Epidermal melanocyte (primary cell): Measurements from ENCODE around the gene MTMR3.
"Not testable (repeated sequence)": the region's sequence is repeated elsewhere in the genome, so short reads cannot be mapped to it uniquely, and the experiment has no call there.

Experiments used
- DNase-seq: peaks from one replicate; pipeline ENCODE4 v3.0.0; 2011; ENCODE audit warnings: low spot score; ENCODE audit not compliant: insufficient read length

MTMR3 gene

DNA sequence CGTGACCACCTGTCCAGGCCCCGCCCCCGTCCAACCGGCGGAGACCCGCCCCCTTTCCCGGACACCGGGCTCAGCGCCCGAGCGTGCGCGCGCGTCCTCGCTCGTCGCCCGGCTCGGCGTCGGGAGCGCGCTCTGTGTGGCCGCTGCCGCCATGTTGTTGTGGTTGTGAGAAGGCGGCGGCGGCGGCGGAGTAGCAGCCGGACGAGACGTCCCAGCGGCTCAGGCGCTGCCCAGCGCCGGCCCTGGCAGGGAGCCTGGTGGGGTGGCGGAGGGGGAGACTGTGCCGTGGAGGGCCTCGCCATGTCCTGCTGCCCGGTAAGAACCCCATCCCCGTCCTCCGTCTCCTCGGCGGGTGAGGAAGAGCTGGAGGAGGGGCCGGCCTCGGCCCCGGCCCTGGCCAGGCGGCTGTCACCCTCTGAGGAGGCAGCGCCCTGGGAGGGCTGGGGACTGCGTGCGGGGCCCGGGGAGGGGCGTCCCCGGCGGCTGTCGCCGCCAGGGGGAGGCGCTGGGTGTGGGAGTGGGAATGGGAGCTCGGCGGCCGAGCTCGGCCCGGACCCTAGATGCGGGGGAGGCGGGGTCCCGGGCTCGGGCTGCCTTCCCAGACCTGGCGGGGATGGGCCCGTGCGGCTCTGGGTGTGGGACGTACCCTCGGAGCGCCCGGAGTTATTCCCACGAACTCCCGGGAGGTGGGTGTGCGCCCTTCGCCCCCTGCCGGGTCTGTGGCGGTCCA lies at the start of gene MTMR3:
Gene MTMR3 (plus strand): TSS at position 130 of the 730 bp plus-strand sequence. CDS start 87,886 bp downstream, outside the sequence.
- no peak for DNase-seq

DNA sequence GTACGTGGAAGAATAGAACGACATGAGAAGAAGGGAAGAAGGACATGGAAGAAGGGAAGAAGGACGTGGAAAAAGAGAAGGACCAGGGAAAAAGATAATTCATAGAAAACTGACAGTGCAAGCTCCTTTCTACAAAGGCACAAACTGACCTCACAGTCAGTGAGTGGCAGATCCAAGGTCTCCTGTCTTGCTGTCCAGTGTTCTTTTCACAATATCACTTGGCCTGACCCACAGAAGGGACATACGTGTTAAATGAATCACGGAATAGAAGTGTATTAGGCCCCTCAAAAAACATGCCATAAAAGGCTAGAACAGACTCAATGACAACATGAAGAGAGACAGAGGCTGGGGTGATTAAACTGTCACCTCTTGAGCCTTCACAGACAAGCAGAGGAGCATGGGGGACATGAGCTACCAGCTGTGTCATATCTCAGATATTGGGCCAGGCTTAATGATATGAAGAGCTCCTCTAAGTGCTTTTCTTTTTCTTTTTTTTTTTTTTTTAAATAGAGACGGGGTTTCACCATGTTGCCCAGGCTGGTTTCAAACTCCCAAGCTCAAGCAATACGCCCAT lies 49.5 kb upstream of the MTMR3 start:
- no peak for DNase-seq

DNA sequence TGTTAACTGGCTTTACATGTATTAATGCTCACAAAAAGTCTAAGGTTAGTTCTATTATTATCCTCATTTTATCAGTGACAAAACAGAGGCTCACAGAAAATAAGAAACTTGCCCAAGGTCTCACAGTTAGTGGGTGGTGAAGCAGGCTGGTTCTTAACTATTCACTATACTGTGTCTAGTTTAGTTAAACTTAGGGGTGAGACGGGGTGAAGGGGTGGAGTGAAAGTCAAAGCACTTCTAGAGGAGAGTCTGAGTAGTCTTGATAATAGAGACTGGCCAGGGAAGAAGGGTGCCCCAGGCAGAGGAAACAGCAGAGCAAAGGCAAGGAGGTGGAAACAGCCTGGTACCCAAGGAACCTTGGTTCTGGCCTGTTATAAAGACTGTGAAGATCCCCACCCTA lies 48.9 kb upstream of the MTMR3 start:
- DNase-seq: no peak

DNA sequence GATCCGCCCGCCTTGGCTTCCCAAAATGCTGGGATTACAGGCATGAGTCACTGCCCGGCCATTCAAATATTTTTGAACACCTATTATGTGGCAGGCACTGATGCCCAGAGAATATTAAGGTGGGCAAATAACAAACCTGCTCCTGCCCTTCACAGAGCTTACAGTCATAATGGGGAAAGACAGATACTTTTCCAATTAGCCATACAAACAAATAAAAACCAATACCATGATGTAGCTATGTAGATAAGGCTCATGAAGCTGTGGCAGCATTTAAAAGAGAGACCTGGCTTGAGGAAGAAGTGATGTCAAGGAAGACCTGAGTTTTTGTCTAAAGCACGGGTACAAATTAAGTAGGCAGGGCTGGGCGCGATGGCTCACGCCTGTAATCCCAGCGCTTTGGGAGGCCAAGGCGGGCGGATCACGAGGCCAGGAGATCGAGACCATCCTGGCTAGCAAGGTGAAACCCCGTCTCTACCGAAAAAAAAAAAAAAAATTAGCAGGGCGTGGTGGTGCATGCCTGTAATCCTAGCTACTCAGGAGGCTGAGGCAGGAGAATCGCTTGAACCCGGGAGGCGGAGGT lies 46.1 kb upstream of the MTMR3 start:
- not testable (repeated sequence) for DNase-seq

DNA sequence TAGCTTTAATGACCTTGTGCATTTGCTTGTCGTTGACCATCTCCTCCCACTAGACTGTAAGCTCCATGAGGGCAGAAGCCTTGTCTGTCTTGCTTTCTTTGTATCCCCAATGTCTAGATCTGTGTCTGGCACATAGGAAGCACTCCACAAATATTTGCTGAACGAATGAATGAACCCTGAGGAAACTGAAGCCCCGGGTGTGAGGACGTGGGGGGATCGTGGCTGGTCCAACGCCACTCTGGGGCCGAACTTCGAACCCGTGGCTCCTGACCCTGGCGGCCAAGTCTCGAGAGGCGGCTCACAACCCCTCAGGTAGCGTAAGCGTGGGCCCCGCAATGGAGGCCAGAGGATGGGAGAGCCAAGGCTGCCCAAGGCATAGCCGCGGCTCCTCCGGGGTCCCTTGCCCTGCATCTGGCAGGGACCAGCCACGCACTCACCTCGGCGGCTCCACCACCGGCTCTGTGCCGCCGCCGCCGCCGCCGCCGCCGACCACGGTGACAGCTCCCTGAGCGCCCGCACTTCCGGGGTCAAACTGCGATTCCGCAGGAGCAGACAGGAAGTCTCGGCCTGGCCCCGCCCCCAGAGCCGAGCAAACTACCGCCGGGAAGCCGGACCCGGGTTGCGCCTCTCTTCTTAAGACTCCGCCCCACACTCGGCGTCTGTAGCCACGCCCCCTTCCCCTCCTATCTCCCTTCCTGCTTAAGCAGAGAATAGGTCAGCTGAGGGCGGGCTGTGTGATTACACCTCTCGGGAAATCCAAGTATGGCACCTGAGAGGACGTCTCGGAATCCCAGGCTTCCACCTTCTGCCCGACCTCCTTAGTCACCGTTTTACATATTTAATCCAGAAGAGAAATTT lies 45.0 kb upstream of the MTMR3 start, which contains the start of gene ASCC2:
Gene ASCC2 (minus strand): TSS at position 534 of the 858 bp plus-strand sequence. CDS start 5,949 bp downstream, outside the sequence.
- DNase-seq: peak; percentile 91

DNA sequence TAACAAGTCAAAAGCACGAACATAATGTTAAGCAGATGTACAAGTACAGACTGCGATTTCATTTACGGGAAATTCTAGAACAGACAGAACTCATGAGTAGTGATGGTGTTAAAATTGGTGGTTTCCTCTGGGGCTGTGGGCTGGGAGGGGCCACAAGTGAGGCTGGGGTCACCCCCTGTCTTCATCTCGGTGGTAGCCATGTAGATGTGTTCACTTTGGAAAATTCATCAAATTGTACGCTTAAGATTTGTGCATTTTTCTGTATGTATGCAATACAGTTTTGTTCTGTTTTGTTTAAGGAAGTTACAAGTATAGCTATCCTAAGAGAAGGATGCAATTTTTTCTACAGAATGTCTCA lies 44.4 kb upstream of the MTMR3 start:
- no peak for DNase-seq

DNA sequence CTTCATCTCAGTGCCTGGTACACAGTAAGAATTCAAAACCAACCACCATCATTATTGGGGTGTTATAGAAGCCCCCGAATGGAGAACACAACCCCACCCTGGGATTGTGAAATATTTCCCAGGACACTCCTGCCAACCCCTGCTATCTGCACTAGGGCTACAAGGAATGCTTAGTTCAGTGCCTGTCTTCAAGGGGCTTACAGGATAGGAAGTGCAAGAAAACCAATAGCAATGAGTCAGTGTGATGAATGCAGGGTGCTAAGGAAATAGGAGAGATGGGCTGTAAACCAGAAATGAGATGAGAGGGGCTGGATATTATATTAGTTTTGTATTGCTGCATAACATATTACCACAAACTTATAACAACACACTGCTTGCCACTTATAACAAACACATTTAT lies 43.9 kb upstream of the MTMR3 start:
- no peak for DNase-seq

DNA sequence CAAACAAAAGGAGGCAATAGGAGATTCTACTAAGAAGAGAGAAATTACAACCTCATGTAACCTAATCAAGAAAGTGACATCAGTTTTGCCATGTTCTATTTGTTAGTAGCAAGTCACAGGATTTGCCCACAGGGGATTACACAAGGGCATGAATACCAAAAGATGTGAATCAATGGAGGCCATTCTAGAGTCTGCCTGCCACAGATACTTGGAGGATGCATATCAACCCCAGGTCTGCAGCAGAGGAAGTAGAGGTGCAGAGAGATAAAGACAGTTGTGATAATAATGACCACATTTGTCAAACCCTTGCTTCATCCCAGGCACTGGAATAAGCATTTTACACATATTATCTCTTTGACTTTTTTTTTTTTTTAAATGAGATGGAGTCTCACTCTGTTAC lies 42.5 kb upstream of the MTMR3 start:
- DNase-seq: no peak

DNA sequence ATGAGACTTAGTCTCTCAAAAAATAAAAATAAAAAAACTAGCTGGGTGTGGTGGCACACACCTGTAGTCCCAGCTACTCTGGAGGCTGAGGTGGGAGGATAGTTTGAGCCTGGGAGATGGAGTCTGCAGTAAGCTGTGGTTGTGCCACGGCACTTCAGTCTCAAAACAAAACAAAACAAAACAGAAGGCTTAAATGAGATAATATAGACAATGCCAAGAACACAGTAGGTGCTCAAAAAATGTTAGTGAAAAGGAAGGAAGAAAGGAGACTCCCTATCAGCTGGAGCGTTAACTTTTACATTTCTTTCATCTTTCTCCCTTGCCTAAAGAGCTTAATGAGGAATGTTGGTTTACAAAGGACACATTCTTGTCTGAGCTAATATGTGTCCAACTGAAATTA lies 40.8 kb upstream of the MTMR3 start:
- no peak for DNase-seq

DNA sequence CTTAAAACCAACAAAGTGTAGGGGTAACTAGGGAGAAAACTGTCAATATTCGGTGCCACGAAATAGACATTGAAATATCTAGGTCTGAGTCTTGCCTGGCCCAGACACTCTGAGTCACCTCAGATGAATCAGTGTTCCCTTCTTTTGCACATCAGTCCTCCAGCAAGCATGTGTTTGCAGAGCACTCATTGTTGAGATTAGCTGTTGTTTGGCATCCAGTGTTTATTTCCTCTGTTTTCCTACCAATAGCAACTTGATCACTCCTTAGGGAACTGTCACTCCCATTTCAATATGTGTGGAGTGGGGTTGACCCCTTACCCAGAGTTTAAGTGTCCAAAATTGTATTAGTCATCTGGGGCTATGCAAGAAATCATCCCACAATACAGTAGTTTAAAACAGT lies 40.2 kb upstream of the MTMR3 start:
- no peak for DNase-seq

DNA sequence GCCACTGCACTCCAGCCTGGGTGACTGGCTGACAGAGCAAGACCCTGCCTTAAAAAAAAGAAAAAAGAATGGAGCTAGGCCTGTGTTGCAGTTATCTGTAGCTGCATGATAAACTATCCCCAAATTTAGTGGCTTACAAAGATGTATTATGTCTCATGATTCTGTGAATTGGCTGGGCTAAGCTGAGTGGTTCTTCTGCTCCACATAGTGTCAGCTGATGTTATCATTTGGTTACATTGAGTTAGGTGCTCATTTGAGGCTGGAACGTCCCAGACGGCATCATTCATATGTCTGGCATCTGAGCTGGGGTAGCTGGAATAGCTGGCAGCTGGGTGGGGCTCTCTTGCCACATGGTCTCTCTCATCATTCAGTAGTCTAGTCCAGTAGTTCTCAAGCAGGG lies 36.7 kb upstream of the MTMR3 start:
- DNase-seq: no peak

DNA sequence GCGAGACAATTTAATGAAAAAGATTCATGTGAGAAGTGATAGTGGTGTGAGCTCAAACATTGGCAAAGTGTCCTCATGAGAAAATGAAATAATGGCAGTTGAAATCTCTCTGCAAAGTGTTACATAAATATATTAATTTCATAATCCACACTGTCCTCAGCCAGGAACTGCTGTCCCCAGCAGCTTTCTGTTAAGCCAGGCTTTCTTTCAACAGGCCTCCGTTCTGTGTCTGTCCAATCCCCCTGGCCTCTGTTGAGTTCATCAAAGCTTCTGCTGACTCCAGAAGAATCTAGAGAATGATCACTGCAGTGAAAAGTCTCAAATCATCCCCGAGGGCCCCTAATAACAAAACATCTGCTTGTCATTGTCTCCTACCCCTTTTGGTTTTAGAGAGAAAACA lies 34.9 kb upstream of the MTMR3 start:
- DNase-seq: no peak

DNA sequence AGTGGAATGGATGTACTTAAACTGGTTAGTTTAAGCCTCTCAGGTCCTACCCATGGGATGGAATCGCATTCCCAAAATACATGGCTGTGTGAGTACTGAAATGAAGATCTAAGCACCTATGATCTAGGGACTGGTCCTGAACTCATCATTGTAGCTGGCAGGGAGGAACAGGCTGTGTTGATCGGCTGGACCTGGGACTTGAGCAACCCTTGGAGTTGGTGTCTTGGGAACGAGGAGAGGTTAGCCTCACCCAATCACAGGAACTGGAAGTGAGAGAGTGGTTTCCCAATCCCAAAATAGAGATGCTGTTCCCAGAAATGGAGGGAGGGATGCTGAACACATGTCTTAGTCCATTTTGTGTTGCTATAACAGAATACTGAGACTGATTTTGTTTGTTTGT lies 28.5 kb upstream of the MTMR3 start:
- DNase-seq: no peak

DNA sequence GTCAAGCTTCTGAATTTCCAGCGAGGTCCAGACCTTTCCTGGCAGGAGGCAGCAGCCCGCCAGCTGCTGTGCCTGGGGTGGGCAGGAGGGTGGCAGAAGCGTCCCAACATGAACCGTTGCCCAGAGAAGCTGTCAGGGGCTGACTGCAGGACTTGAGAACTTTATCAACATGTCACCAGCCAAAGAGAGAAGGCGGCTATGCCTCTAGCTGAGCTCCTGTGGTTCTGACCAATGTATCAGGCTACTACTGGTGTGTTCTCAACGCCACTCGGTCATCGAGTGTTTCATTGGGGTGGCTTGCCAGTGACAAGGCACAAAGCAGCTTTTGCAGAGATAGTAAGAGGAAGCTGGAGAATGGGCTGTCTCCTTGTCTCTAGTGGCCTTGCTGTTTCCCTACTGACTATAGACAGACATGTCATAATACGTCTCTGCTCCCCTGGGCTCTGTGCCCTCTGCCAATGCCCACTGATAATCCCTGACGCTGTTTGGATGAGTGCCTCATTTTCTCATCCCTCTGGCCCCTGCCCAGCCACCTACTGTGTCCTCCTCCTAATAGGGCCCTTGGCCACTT lies 27.3 kb upstream of the MTMR3 start:
- DNase-seq: no peak

DNA sequence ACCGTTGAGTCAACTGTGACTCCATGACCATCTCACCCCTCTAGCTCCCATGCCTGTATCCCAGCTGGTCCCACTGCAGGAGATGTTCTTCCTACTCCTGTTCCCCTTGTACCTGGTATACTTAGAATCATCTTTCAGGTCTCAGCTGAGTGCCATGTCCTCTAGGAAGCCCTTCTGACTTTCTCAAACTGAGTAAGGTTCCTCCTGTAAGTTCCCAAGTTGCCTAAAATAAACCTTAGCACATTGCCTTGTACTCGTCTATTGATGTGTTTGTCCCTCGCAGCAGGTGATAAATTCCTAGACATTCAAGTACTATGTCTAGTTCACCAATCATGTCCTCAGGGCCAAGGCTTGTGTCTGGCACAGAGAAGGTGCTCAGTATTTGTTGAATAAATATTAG lies 26.5 kb upstream of the MTMR3 start:
- no peak for DNase-seq

DNA sequence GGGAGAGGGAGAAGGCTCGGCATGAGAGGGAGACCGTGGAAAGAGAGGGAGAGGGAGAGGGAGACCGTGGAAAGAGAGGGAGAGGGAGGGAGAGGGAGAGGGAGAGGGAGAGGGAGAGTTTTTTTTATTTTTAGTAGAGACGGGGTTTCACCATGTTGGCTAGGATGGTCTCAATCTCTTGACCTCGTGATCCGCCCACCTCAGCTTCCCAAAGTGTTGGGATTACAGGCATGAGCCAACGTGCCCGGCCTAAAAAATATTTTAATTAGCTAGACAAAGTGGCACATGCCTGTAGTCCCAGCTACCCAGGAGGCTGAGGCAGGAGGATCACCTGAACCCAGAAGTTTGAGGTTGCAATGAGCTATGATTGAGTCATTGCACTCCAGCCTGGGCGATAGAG lies 23.9 kb upstream of the MTMR3 start:
- not testable (repeated sequence) for DNase-seq

DNA sequence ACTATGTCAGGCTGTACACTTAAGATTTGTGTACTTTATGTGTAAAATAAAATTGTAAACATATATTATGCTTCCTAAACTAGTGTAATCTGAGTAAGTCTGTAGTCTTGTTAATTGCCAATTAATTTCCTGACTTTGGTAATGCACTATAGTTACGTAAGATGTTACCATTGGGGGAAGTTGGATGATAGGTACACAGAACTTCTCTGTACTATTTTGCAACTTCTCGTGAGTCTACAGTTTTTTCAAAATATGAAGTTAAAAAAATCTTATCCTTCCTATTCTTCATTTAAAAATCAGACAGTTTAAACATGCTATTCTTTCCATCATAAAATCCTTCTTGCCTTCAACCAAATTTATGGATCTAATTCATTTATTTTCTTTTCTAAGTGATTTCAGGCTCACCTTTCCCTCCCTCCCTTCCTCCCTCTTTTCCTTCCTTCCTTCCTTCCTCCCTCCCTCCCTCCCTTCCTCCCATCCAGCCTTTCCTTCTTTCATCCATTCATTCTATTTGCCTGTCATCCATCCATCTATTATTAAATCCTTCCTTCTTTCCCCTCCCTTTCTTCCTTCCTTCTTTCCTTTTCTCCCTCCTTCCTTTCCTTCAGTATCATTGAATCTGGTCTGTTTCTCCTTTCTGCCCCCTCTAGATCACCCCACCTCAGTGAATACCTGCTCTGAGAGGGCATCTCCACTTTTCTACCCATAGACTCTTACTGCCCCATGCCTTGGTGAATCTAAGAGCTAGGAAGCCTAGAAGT lies 22.8 kb upstream of the MTMR3 start:
- DNase-seq: no peak

DNA sequence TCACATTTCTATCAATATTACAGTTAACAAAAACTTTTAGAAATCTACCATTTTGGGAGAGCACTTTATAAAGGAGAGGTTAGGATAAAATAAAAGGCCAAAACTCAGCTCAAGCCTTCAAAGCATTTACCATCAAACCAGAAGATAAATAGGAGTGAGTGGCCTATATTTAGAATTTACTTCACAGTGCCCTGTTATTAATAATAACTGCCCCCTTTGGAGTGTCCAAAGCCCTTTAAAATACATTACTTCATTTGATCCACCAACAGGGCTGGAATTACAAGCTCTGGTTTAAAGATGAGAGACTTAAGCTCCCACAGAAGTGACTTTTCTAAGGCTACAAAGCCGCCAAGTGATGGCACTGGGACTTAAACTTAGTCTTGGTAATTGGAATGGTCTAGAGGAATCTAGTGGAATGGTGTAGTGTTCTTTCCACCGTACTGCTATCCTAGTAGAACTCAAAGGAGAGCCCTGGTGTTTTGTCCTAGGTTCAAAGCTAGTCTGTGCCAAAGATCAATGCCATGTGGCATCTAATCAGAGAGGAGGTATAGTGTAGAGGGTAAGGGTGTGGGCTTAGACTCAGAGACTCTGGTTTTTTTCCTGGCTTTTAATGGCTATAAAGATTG lies 21.2 kb upstream of the MTMR3 start:
- no peak for DNase-seq

DNA sequence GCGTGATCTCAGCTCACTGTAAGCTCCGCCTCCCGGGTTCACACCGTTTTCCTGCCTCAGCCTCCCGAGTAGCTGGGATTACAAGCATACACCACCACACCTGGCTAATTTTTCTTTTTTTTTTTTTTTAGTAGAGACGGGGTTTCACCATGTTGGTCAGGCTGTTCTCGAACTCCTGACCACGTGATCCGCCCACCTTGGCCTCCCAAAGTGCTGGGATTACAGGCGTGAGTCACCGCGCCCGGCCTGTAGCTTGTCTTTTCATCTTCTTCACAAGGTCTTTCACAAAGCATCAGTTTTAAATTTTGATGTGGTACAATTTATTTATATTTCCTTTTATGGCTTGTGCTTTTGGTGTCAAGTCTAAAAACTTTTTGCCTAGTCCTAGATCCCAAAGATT lies 17.4 kb upstream of the MTMR3 start:
- DNase-seq: not testable (repeated sequence)

DNA sequence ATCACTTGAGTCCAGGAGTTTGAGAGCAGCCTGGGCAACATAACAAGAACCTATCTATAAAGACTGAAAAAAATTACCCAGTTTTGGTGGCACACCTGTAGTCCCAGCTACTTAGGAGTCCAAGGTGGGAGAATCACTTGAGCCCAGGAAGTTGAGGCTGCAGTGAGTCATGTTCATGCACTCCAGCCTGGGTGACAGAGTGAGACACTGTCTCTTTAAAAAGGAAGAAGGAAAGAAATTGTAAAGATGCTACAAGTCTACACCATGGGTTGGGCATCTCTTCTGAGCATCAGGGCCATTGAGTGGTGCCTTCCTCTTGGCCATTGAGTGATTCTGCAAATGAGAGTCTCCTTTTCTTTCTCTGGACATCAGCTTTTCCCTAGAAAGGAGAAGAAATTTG lies 15.7 kb upstream of the MTMR3 start:
- no peak for DNase-seq
